ENCODE data around the gene ROR1.

The ROR1 gene

DNA sequence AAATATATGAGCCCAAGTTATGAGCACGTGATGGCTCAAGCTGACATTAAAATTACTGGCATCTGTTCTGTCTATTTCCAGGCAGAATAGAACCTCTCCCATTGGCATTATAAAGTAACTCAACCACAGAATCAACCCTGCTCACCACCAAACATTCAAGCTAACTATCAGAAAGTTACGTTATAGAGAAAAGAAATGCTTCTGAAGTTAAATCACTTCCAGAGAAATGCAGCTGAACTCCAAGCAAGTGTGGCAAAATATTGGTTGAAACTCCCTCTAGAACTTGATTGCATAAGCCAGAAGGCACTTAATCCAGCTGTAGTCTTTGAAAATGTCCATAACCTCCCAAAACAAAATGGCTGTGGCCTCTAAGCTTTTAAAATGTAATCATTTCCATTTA, 393.4 kb downstream of the ROR1 start:
- FAIRE-seq (no peak), DNase-seq (ENCODE audit: low spot score) (no peak)

DNA sequence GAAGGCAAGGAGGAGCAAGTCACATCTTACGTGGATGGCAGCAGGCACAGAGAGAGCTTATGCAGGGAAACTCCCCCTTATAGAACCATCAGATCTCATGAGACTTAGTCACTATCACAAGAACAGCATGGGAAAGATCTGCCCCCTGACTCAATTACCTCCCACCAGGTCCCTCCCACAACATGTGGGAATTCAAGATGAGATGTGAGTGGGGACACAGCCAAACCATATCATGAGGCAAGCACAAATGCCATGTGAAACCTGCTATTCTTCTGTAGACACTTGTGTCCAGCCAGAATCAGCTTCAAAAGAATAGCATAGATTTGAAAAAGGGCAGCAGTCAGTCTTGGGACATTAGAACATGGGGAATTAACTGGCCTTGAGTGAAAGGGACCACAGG, 397.4 kb downstream of the ROR1 start:
- FAIRE-seq = no peak

DNA sequence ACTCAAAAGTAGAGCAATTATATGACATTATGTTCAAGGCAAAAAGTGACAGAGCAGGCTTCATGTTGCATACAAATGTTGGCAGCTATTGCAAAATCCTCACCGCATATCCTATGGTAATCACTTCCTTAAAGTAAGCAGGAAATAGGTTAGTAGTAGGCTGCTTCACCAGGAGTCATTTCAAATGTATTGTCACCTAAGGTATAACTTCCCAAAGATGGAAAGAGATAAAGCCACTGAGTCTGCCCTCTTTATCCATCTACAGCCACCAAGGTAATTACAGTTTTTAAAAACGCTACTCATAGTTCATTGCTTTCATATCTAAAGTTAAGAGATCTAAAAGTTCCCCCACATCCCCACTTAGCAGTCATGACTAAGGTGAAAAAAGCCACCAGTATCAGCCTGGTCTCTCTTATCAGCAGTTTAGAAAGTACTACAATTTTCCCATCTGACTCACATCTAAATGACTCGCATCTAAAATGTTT, 398.0 kb downstream of the ROR1 start:
- FAIRE-seq = no peak
- DNase-seq (ENCODE audit: low spot score) = no peak

More for the DNA sequence above, 397.4 kb downstream of the ROR1 start:
- DNase-seq (ENCODE audit: low spot score) = no peak

- DNase-seq (ENCODE audit: low spot score) (no peak), FAIRE-seq (no peak)
Measured at GRCh38 chr1:64172458-64172983, 398.7 kb downstream of the ROR1 start.

- FAIRE-seq (no peak), DNase-seq (ENCODE audit: low spot score) (no peak)
Measured at GRCh38 chr1:64173336-64173940, 399.6 kb downstream of the ROR1 start.

DNA sequence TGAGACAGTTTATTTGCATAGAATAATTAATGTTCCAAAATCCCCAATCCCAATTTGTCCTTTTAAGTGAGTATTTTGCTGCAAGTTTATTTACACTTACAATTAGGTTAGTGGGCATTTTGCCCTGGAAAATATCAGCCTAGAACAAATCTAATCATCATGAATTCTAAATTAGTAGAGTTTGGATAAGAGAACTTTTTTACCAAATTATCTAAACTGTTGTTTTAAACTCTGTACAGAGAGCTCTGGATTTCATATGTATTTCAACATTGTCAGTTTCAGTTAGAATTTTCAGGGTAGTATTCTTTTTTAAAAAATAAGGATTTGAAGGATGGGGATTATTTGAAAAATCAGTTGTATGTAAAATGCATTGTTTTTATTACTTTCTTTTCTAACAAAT, 401.8 kb downstream of the ROR1 start:
- FAIRE-seq (no peak), DNase-seq (ENCODE audit: low spot score) (no peak)

GRCh38 chr1:64176659-64177058, 402.8 kb downstream of the ROR1 start:
- DNase-seq (ENCODE audit: low spot score) (no peak), FAIRE-seq (no peak)

DNA sequence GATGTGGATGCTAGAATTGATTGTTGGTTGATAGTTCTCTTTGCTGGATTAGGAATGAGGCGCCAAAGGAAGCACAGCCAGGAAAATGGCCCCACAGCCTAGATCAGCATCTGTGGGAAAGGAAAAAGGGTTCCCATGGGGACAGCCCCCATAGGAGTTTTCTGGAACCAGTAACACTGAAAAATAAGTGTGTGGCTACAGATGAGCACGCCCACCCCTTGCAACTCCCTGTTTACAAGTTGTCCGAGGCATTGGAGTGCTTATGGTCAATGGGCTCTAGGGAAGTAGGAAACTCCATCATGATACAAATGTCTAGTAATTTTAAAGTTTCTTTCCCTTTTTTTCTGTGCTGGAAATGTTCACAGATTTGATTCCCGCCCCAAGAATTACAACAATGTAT, 405.8 kb downstream of the ROR1 start:
- FAIRE-seq (no peak), DNase-seq (ENCODE audit: low spot score) (no peak)

- FAIRE-seq = no peak
Measured at GRCh38 chr1:64182207-64182606, 408.4 kb downstream of the ROR1 start.

GRCh38 chr1:64183395-64184002, 409.7 kb downstream of the ROR1 start:
- no peak for FAIRE-seq
- no peak for DNase-seq (ENCODE audit: low spot score)

More at GRCh38 chr1:64182207-64182606, 408.4 kb downstream of the ROR1 start:
- no peak for DNase-seq (ENCODE audit: low spot score)

GRCh38 chr1:64184003-64184440, 410.2 kb downstream of the ROR1 start:
- FAIRE-seq = no peak
- no peak for DNase-seq (ENCODE audit: low spot score)

- FAIRE-seq (no peak), DNase-seq (ENCODE audit: low spot score) (no peak)
Measured at GRCh38 chr1:64186138-64186897, 412.5 kb downstream of the ROR1 start.

DNA sequence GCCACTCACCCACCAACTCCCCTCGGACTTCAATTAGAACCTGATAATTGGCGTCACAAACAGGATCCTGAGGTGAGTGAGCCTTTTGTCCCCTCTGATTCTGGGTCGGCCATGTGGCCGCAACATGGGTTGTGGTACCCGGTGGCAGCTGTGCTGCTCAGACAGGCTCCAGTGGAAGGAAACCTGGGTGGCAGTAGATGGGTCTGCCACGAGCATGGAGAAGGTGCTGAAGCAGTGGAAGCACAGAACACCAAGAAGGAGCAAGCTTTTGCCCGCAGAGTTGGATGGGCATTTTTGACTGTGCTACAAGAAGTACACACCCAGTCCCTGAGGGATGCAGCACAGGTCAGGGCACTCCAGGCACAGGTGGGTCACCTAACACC, 413.1 kb downstream of the ROR1 start:
- no peak for FAIRE-seq

DNA sequence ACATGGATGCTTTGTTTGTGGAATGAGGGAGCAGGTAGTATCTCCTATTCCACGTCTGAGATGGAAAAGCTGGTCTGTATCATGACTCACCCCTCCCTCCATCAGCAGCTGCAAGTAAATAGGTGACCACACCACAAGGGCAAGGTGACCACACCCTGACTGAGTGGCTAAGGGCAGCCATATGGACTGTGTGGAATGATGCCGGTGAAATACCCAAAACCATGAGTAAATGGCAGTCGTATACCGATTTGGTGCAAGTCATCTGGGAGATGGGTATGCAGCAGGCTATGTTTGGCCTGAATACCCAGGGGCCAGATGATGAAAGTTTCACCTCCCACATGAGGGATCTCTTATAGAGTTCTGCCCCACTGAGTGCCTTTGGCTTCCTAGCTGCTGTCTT, 413.8 kb downstream of the ROR1 start:
- DNase-seq (ENCODE audit: low spot score) = no peak
- FAIRE-seq = peak; percentile 23

More for the DNA sequence above, 413.1 kb downstream of the ROR1 start:
- no peak for DNase-seq (ENCODE audit: low spot score)

GRCh38 chr1:64192290-64192689, 418.5 kb downstream of the ROR1 start:
- peak; percentile 50 for FAIRE-seq
- no peak for DNase-seq (ENCODE audit: low spot score)

- DNase-seq (ENCODE audit: low spot score) (no peak), FAIRE-seq (no peak)
Measured at GRCh38 chr1:64194168-64195080, 420.6 kb downstream of the ROR1 start.

- no peak for FAIRE-seq
- DNase-seq (ENCODE audit: low spot score) = no peak
Measured at GRCh38 chr1:64195081-64195395, 421.2 kb downstream of the ROR1 start.

DNA sequence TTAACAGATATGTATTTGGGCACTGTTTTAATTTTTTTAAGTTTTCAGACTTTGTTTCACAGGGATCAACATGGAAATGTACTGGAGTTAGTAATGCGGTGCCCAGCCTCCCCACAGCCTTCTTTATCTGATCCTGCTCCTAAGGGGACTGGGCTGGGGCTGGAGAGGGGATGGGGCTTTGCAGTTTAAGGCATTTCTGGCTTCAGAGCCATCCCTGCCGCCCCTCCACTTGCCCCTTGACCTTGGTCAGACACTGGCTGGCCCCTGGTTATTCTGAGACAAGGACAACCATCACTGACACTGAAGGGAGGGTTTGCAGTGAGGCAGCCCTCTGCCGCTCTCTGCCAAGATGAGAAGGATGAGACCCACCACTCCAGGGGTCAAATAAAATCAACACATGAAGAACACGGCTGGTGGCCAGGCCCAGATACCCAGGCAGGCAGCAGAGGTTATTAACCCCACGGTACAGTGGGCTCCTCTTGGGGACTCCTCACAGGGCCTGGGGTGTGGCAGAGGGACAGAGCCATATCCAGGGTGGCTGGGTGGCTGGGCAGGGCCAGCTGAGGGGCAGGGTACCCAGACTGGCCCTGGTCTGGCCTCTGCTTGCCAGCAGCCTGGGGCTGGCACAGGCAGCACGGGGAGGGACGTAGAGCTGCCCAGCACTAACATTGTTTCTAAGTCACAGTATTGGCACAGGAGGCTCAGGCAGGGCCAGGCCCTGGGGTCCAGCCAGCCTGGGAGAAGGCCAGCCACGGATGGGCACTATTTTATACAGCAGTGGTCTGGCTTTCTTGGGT, 422.5 kb downstream of the ROR1 start:
- DNase-seq (ENCODE audit: low spot score) (no peak), FAIRE-seq (no peak)

GRCh38 chr1:64197076-64197475, 423.3 kb downstream of the ROR1 start:
- FAIRE-seq = no peak
- DNase-seq (ENCODE audit: low spot score) = no peak

DNA sequence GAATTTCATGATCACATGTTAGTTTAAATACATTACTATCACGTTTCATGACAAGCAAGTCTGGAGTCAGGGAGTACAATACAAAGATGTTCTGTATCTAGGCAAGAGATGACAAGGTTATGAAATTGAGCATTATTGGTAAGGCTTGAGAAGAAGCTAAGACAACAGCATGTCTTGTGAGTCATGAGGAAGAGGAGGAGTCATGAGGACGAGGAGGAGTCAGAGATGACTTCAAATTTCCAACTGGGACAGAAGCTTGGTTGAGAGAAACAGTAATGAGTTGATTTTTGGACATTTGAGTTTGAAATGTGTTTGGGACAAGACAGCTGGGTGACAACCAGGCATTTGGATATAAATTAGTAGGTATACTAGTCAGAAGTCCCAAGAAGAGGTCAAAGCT, 425.3 kb downstream of the ROR1 start:
- FAIRE-seq (no peak), DNase-seq (ENCODE audit: low spot score) (no peak)

GRCh38 chr1:64200064-64200463, 426.2 kb downstream of the ROR1 start:
- FAIRE-seq (no peak), DNase-seq (ENCODE audit: low spot score) (no peak)
